Psoas muscle (tissue), 8 donors: ENCODE results near the gene EVPLL. TPM values are rescaled to one million over a fixed set of nuclear protein-coding genes. Genes with fewer than 3 reads are reported as not detected.
"Not testable (repeated sequence)": the region's sequence is repeated elsewhere in the genome, so short reads cannot be mapped to it uniquely, and the experiment has no call there.

Source experiments
- ATAC-seq, 4 donors: fragments of 200-7000 bp; cut with Tn5 transposase; one replicate each; pipeline ENCODE4 v1.9.1; 2020; ENCODE audit warnings: moderate library complexity in 3 of 4, mild to moderate bottlenecking in 2 of 4
- DNase-seq, 2 donors: peaks; one replicate each; pipeline ENCODE4 v3.0.0-alpha.2; 2020
- H3K27ac ChIP-seq: fragments of 200-600 bp; one replicate; pipeline ENCODE4 v1.8.0; 2022
- H3K27me3 ChIP-seq, 3 donors: fragments of 200-600 bp in 1 of 3; one replicate each; pipeline versions ENCODE4 v1.6.1 to v1.8.0; 2013 to 2022; ENCODE audit warnings: low read length in 2 of 3, mild to moderate bottlenecking in 2 of 3, moderate library complexity in 1 of 3; ENCODE audit not compliant: insufficient read depth in 3 of 3
- H3K36me3 ChIP-seq, 2 donors: fragments of 200-600 bp in 1 of 2; one replicate each; pipeline versions ENCODE4 v1.6.1 to v1.8.0; 2013 to 2022; ENCODE audit warnings: low read depth in 1 of 2, mild to moderate bottlenecking in 1 of 2, moderate library complexity in 1 of 2; ENCODE audit not compliant: insufficient read depth in 1 of 2
- H3K4me1 ChIP-seq: fragments of 200-600 bp; one replicate; pipeline ENCODE4 v1.8.0; 2022
- H3K4me3 ChIP-seq: fragments of 200-600 bp; one replicate; pipeline ENCODE4 v1.8.0; 2022; ENCODE audit warnings: mild to moderate bottlenecking
- H3K9me3 ChIP-seq: fragments of 200-600 bp; one replicate; pipeline ENCODE4 v1.8.0; 2022
- CTCF ChIP-seq: fragments of 200-600 bp; IDR thresholded peaks from one replicate; pipeline ENCODE4 v1.8.0; 2022; ENCODE audit warnings: antibody characterized with exemption
- WGBS, 3 donors: extraction: QIAGEN DNeasy Blood & Tissue Kit; methylation state at CpG; one replicate each; pipeline versions ENCODE4 v1.1.6 to v1.1.7; 2013; 5-methylcytosine and 5-hydroxymethylcytosine counted together
- intact Hi-C, 2 donors: fragments of 100-400 bp; cut with DNase I; formaldehyde crosslinking; loops; one replicate each; pipeline versions ENCODE4 v1.11.0 to v1.14.2; 2022
- polyA plus RNA-seq, 3 donors: library from polyadenylated mRNA; stranded (reverse); fragments of 200-250 nt; gene quantifications; one replicate each; pipeline ENCODE4 v1.2.3, GENCODE V29; 2013
- total RNA-seq, 4 donors: library from RNA; stranded (reverse); fragmentation: NEBNext Ultra II Directional in 2 of 4; extraction: Animal tissue kit (Norgen Biotek cat#: 25700) in 2 of 4; gene quantifications; one replicate each; pipeline versions ENCODE4 v1.2.1 to v1.2.4, GENCODE V29; 2021 to 2023
- donor health status: healthy with polysubstance abuse.
- donor health status: DM: no; HTN: no; CAD: no; lungs with moderate emphysema.
- donor health status: Bipolar disorder and iron deficiency.
- donor health status: healthy.
- donor health status: DM: yes; HTN: yes; CAD: no.
- donor health status: DM: no; HTN: no; CAD: no.
- donor health status: DM: no; HTN: no; CAD: no.
- donor health status: DM: yes; HTN: yes; CAD: no.

The EVPLL gene
- total and polyA plus RNA-seq, 7 donors: 0.03 TPM; not detected in 6

- no peaks in the 10 kb centered on the region for H3K4me1 ChIP-seq
- no peak for TF ChIP-seq CTCF
- intact Hi-C loops: no loop called here
- H3K9me3 ChIP-seq: no peaks in the 10 kb centered on the region
- ATAC-seq (no peak), DNase-seq (peak in 1 of 2 donors; percentile 47)
- H3K27ac ChIP-seq: no peak overlapping the region
- no peaks in the 10 kb centered on the region for H3K36me3 ChIP-seq
- peaks cover 0 to 28% (median 5%) of the 10 kb centered on the region in 3 donors for H3K27me3 ChIP-seq
- no peak overlapping the region for H3K4me3 ChIP-seq
- WGBS, 3 donors: 73 to 74% (median 74%) methylated on average over 22 to 23 of the region's 23 CpGs
Observed at GRCh38 chr17:18381158-18381952, 3.8 kb downstream of the EVPLL start.

- no peaks in the 10 kb centered on the region for H3K36me3 ChIP-seq
- H3K27ac ChIP-seq: no peak overlapping the region
- TF ChIP-seq CTCF: no peak
- no peak overlapping the region for H3K4me3 ChIP-seq
- intact Hi-C loops: no loop called here
- H3K27me3 ChIP-seq: peaks cover 0 to 28% (median 5%) of the 10 kb centered on the region in 3 donors
- ATAC-seq: no peak
- WGBS, 3 donors: 66 to 83% (median 68%) methylated on average over 3 of the region's 3 CpGs
- H3K4me1 ChIP-seq: no peaks in the 10 kb centered on the region
- DNase-seq: peak in 1 of 2 donors; percentile 42
- H3K9me3 ChIP-seq: no peaks in the 10 kb centered on the region
Observed at GRCh38 chr17:18381953-18382245, 4.3 kb downstream of the EVPLL start.

- DNase-seq (peak in 1 of 2 donors; percentile 42), ATAC-seq (no peak)
- WGBS, 3 donors: 47 to 61% (median 54%) methylated on average over 22 to 36 of the region's 36 CpGs
- Histone ChIP-seq H3K27ac (no peak overlapping the region), H3K27me3 (peaks cover 0 to 28% (median 5%) of the 10 kb centered on the region in 3 donors), H3K4me3 (no peak overlapping the region), H3K9me3 (no peaks in the 10 kb centered on the region), H3K4me1 (no peaks in the 10 kb centered on the region), H3K36me3 (no peaks in the 10 kb centered on the region)
- no peak for TF ChIP-seq CTCF
- intact Hi-C loops: no loop called here
Observed at GRCh38 chr17:18382441-18383078, 5.0 kb downstream of the EVPLL start.

- whole genome bisulfite sequencing, 3 donors: 9 to 12% (median 12%) methylated on average over 24 to 36 of the region's 36 CpGs
- H3K27ac ChIP-seq, intact Hi-C loops, H3K4me3 ChIP-seq, H3K36me3 ChIP-seq, H3K9me3 ChIP-seq, H3K4me1 ChIP-seq, ATAC-seq: not testable (repeated sequence)
- peaks cover 0 to 28% (median 5%) of the 10 kb centered on the region in 3 donors for H3K27me3 ChIP-seq
- DNase-seq: peak in 1 of 2 donors; percentile 26
Observed at GRCh38 chr17:18383079-18383481, 5.5 kb downstream of the EVPLL start.

- intact Hi-C loops, H3K36me3 ChIP-seq, ATAC-seq, H3K4me3 ChIP-seq, H3K4me1 ChIP-seq, H3K9me3 ChIP-seq, DNase-seq, H3K27ac ChIP-seq: not testable (repeated sequence)
- 76 to 83% (median 77%) methylated on average over 7 of the region's 7 CpGs for WGBS, 3 donors
- H3K27me3 ChIP-seq: peaks cover 0 to 28% (median 5%) of the 10 kb centered on the region in 3 donors
Observed at GRCh38 chr17:18384271-18384670, 6.7 kb downstream of the EVPLL start.

- H3K4me3 ChIP-seq, ATAC-seq, intact Hi-C loops, H3K9me3 ChIP-seq, H3K27ac ChIP-seq, H3K4me1 ChIP-seq, H3K36me3 ChIP-seq, DNase-seq: not testable (repeated sequence)
- peaks cover 0 to 11% (median 2%) of the 10 kb centered on the region in 3 donors for H3K27me3 ChIP-seq
- WGBS, 3 donors: 63 to 74% (median 66%) methylated on average over 5 of the region's 5 CpGs
Observed at GRCh38 chr17:18387583-18387982, 10.0 kb downstream of the EVPLL start.

GRCh38 chr17:18388266-18388665, 10.7 kb downstream of the EVPLL start:
- 81 to 90% (median 83%) methylated on average over 3 to 4 of the region's 4 CpGs for WGBS, 3 donors
- ATAC-seq, H3K36me3 ChIP-seq, H3K27me3 ChIP-seq, H3K27ac ChIP-seq, H3K9me3 ChIP-seq, H3K4me3 ChIP-seq, DNase-seq, intact Hi-C loops, H3K4me1 ChIP-seq: not testable (repeated sequence)

- H3K27ac ChIP-seq, H3K4me3 ChIP-seq, H3K4me1 ChIP-seq, H3K27me3 ChIP-seq, intact Hi-C loops, DNase-seq, ATAC-seq, H3K9me3 ChIP-seq, H3K36me3 ChIP-seq: not testable (repeated sequence)
- WGBS, 3 donors: 38 to 100% (median 63%) methylated on average over 1 of the region's 10 CpGs
Observed at GRCh38 chr17:18388728-18389127, 11.2 kb downstream of the EVPLL start.
